SU-DHL-6 (cell line): ENCODE measurements around the gene SORCS2.

ENCODE experiments used
- H2AFZ ChIP-seq: fragments of 200-600 bp; sonication (generic); 2 replicates; pipeline ENCODE4 v1.6.1; 2014; ENCODE audit warnings: low read depth, mild to moderate bottlenecking, moderate library complexity, mixed read lengths, antibody characterized with exemption, low read length; ENCODE audit not compliant: severe bottlenecking
- H3F3A ChIP-seq: fragments of 200-600 bp; shearing (Covaris generic); 2 replicates; pipeline ENCODE4 v1.6.0; 2016; ENCODE audit warnings: antibody characterized with exemption, mild to moderate bottlenecking; ENCODE audit not compliant: insufficient read depth
- H3K27ac ChIP-seq: fragments of 200-600 bp; sonication (generic); 2 replicates; pipeline ENCODE4 v1.5.1; 2016; ENCODE audit warnings: low read depth, mild to moderate bottlenecking, low read length, moderate library complexity, mixed read lengths
- H3K27me3 ChIP-seq: fragments of 200-600 bp; sonication (generic), shearing (Covaris generic); 2 replicates; pipeline ENCODE4 v1.6.0; 2014; ENCODE audit warnings: mild to moderate bottlenecking, low read length
- H3K36me3 ChIP-seq: fragments of 200-600 bp; sonication (generic); 2 replicates; pipeline ENCODE4 v1.6.1; 2014; ENCODE audit warnings: mild to moderate bottlenecking, low read length, mixed read lengths
- H3K4me2 ChIP-seq: fragments of 300-600, 200-600 bp; shearing (Covaris generic), sonication (generic); 2 replicates; pipeline ENCODE4 v1.6.0; 2014; ENCODE audit warnings: low read length, low read depth, mild to moderate bottlenecking; ENCODE audit not compliant: poor library complexity, severe bottlenecking
- H3K4me3 ChIP-seq: fragments of 200-600 bp; sonication (generic); 2 replicates; pipeline ENCODE4 v1.5.1; 2014; ENCODE audit warnings: antibody characterized with exemption, low read length, mild to moderate bottlenecking, mixed read lengths; ENCODE audit not compliant: insufficient read depth, poor library complexity, severe bottlenecking
- H3K79me2 ChIP-seq: fragments of 200-600 bp; sonication (generic); 2 replicates; pipeline ENCODE4 v1.6.1; 2014; ENCODE audit warnings: mild to moderate bottlenecking, low read length, moderate library complexity; ENCODE audit not compliant: insufficient read depth
- H3K9ac ChIP-seq: fragments of 200-600 bp; sonication (generic); 2 replicates; pipeline ENCODE4 v1.7.0; 2014; ENCODE audit warnings: mild to moderate bottlenecking, low read length
- H3K9me2 ChIP-seq: fragments of 200-600 bp; sonication (generic); replicated peaks from 2 replicates; pipeline ENCODE4 v1.6.1; 2014; ENCODE audit warnings: low read length; ENCODE audit not compliant: insufficient read depth
- H3K9me3 ChIP-seq: fragments of 200-600 bp; sonication (generic); 2 replicates; pipeline ENCODE4 v1.6.1; 2014; ENCODE audit warnings: low read length, mixed read lengths; ENCODE audit not compliant: insufficient read depth
- H4K20me1 ChIP-seq: fragments of 200-600 bp; sonication (generic); 2 replicates; pipeline ENCODE4 v1.6.1; 2014; ENCODE audit warnings: low read depth, mild to moderate bottlenecking, antibody characterized with exemption, low read length, moderate library complexity, mixed read lengths
- CTCF ChIP-seq: fragments of 200-600 bp; sonication (generic); IDR thresholded peaks from one replicate; pipeline ENCODE4 v1.5.1; 2017; ENCODE audit warnings: antibody characterized with exemption, mild to moderate bottlenecking, low read length, moderate library complexity; ENCODE audit not compliant: insufficient read depth, poor library complexity, severe bottlenecking
- EZH2phosphoT487 ChIP-seq: fragments of 200-600 bp; sonication (generic), shearing (Covaris generic); conservative IDR thresholded peaks from 2 replicates; pipeline ENCODE4 v1.6.1; 2018; ENCODE audit warnings: mild to moderate bottlenecking, antibody characterized with exemption, low read length, moderate library complexity, mixed read lengths

The SORCS2 gene

GRCh38 chr4:7333024-7333780 is 140.9 kb downstream of the SORCS2 start:
- Histone ChIP-seq H3K4me2 (no peak overlapping the region), H3K27me3 (no peaks in the 10 kb centered on the region), H2AFZ (no peak overlapping the region), H3K27ac (no peak overlapping the region), H3K4me3 (no peak overlapping the region), H3K9ac (no peak overlapping the region), H3K9me2 (no peaks in the 10 kb centered on the region), H3K36me3 (no peaks in the 10 kb centered on the region), H3F3A (no peaks in the 10 kb centered on the region), H4K20me1 (no peaks in the 10 kb centered on the region), H3K9me3 (no peaks in the 10 kb centered on the region), H3K79me2 (no peaks in the 10 kb centered on the region)
- TF ChIP-seq EZH2phosphoT487 (no peak), CTCF (no peak)

GRCh38 chr4:7333801-7334421 is 141.6 kb downstream of the SORCS2 start:
- no peak overlapping the region for H3K4me3 ChIP-seq
- H2AFZ ChIP-seq: no peak overlapping the region
- no peaks in the 10 kb centered on the region for H3K36me3 ChIP-seq
- no peaks in the 10 kb centered on the region for H3K9me2 ChIP-seq
- no peaks in the 10 kb centered on the region for H3K27me3 ChIP-seq
- H3K27ac ChIP-seq: no peak overlapping the region
- TF ChIP-seq CTCF (no peak), EZH2phosphoT487 (no peak)
- H3K9me3 ChIP-seq: no peaks in the 10 kb centered on the region
- no peaks in the 10 kb centered on the region for H4K20me1 ChIP-seq
- no peaks in the 10 kb centered on the region for H3F3A ChIP-seq
- no peak overlapping the region for H3K9ac ChIP-seq
- no peak overlapping the region for H3K4me2 ChIP-seq
- no peaks in the 10 kb centered on the region for H3K79me2 ChIP-seq

GRCh38 chr4:7334521-7335275 is 142.4 kb downstream of the SORCS2 start:
- H4K20me1 ChIP-seq: no peaks in the 10 kb centered on the region
- no peaks in the 10 kb centered on the region for H3K79me2 ChIP-seq
- H3K9me2 ChIP-seq: no peaks in the 10 kb centered on the region
- no peak overlapping the region for H3K27ac ChIP-seq
- TF ChIP-seq EZH2phosphoT487: no peak
- TF ChIP-seq CTCF: no peak
- H3K4me3 ChIP-seq: no peak overlapping the region
- no peak overlapping the region for H3K9ac ChIP-seq
- no peaks in the 10 kb centered on the region for H3K9me3 ChIP-seq
- no peak overlapping the region for H2AFZ ChIP-seq
- no peak overlapping the region for H3K4me2 ChIP-seq
- no peaks in the 10 kb centered on the region for H3F3A ChIP-seq
- no peaks in the 10 kb centered on the region for H3K27me3 ChIP-seq
- no peaks in the 10 kb centered on the region for H3K36me3 ChIP-seq
